Measurements from ENCODE around the gene PLAAT2.
"Not testable (repeated sequence)": the region's sequence is repeated elsewhere in the genome, so short reads cannot be mapped to it uniquely, and the experiment has no call there.

DNA sequence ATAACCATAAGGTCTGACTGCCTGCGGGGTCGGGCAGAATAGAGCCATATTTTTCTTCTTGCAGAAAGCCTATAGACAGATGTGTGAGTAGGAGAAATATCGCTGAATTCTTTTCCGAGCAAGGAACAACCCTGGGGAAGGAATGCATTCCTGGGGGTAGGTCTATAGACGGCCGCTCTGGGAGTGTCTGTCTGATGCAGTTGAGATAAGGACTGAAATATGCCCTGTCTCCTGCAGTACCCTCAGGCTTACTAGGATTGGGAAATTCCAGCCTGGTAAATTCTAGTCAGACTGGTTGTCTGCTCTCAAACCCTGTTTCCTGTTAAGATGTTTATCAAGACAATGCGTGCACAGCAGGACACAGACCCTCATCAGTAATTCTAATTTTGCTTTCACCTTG, 18.0 kb upstream of the PLAAT2 start:
- TF ChIP-seq, protein P1, sequence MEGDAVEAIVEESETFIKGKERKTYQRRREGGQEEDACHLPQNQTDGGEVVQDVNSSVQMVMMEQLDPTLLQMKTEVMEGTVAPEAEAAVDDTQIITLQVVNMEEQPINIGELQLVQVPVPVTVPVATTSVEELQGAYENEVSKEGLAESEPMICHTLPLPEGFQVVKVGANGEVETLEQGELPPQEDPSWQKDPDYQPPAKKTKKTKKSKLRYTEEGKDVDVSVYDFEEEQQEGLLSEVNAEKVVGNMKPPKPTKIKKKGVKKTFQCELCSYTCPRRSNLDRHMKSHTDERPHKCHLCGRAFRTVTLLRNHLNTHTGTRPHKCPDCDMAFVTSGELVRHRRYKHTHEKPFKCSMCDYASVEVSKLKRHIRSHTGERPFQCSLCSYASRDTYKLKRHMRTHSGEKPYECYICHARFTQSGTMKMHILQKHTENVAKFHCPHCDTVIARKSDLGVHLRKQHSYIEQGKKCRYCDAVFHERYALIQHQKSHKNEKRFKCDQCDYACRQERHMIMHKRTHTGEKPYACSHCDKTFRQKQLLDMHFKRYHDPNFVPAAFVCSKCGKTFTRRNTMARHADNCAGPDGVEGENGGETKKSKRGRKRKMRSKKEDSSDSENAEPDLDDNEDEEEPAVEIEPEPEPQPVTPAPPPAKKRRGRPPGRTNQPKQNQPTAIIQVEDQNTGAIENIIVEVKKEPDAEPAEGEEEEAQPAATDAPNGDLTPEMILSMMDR (IDR thresholded peaks at IDR 0.05): not testable (repeated sequence)
- not testable (repeated sequence) for TF ChIP-seq POLR2AphosphoS5 (IDR thresholded peaks at IDR 0.05)

Data from upper lobe of left lung (tissue), 4 donors.